Dermis microvascular lymphatic vessel endothelial cell (primary cell): ENCODE measurements around the gene COX19. TPM values are rescaled to one million over a fixed set of nuclear protein-coding genes. Genes with fewer than 3 reads are reported as not detected.
"Not testable (repeated sequence)": the region's sequence is repeated elsewhere in the genome, so short reads cannot be mapped to it uniquely, and the experiment has no call there.

Experiments
- DNase-seq, 2 donors: peaks; one replicate each; pipeline versions ENCODE4 v3.0.0 to v3.0.0-alpha.2; 2010; ENCODE audit warnings: low read depth in 2 of 2
- total RNA-seq: library from RNA; depleted of rRNA; stranded (reverse); fragments of >200 nt; gene quantifications from 2 replicates; pipeline ENCODE4 v1.2.1, GENCODE V29; 2014

COX19 gene
- total RNA-seq, 1 donor from 2014 or later, result 4.2 TPM

DNA sequence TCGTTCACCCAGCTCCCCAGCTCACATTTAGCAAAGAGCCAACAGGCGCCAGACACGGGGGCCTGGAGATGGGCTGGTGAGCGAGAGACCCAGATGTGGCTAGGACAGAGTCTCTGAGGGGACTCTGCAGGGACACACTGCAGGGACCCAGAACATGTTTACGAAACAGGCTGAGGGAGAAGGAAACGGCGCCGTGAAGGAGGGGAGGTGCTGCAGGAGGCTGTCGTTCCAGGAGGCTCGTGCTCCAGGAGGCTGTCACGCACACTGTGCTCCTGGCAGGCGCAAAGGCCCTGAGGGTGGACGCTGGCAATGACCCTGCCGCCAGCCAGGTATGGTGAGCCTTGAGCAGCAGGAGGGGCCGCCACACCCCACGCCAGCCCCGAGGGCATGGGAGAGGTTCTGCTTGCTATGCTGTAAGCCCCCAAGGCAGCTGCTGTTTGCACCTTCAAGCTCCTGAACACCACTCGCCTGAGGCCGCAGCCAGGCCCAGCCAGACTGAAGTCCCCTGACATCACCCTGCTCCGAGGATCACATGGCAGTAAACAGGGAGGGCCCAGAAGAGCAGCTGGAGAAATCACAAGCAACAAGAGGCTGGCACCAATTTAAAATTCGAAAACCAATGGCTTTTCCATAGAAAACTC, 48.2 kb downstream of the COX19 start:
- no peak for DNase-seq

DNA sequence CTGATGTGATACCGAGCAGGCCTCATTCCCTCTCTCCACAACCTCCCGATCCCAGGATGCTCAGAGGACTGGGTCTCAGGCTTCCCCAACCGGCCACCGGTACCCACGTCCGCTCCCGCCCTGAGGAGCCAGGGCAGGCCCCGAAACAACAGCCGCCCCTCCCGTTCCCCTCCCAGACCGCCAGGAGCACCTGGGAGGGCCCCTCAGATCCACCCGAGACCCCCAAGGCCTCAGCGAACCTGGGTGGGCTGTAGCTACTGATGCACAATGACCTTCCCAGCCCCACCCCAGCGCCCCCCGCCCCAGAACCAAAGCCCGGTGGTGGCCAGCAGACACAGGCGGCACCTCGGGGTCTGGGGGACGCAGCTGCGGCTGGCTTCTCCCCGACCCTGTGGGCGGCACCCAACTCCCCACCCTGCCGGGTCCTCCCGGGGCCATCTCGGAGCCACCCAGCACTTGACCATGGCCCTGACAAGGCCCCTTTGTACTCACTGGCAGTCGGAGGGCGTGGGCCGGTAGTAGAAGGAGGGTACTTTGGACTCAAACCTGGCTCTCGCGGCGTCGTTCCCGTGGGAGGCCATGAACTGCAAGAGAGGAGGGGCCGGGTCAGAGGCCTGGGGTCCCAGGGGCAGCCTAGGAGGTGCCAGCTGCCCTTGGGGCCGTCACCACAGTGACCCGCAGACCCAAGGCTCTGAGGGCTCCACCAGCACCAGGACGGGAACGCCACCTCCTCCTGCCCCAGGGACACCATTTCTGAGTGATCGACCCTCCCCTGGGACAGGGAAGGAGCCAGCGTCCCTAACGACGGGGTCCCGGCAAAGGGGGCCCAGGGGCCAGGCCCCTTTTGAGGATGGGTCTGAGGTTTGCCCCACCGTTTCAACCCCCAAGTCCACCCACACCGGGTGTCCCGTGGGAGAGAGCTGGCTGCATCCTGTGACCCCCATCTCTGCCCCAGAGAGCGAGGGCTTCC, 49.0 kb downstream of the COX19 start:
- DNase-seq, result no peak

DNA sequence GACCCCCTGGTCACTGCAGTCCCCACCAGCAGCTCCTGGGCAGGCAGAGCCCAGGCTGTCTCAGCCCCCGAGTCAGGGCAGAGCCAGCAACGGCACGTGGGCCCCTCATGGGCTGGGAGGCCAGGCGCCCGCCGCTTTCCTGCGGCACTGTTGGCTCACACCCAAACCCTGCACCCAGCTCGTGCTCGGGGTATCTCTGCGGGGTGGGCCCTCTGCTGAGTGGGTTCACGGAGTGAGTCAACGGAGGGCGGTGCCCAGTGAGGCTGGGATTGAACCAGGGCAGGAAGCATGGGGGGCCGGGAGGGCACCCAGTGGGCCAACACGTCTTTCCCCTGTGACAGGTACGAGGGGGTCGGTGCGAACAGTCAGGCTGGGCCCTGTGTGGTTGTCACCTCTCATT, 49.7 kb downstream of the COX19 start:
- DNase-seq, result no peak

DNA sequence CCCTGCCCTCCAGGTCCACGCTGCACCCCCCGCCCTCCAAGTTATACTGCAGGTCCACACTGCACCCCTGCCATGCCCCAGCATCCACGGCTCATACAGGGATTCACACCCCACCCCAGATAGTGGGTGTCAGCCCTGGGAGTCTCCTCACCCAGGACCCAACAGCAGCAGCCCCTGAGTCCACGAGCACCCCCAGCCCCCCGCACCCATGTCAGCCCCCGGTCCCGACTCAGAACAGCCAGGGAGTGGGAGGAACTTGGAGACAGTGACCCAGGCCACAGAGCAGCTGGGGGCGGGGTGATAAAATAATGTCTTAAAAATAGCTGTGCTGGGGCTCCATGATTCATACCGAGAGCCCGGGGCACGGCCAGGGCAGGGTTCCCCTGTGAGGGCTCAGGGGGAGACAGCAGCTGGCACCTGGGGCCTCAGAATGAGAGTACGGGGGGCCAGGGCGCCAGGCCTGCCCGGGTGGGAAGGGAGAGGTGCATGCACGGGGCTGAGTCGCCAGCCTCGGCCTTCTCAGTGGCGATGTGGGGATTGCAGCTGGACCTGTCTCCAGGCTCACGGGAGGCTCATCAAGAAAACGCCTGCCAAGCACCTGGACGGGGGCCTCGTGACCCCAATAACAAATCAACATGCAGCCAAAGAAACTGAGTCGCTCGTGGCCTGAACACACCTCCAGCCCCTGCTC, 50.7 kb downstream of the COX19 start:
- DNase-seq, result no peak

DNA sequence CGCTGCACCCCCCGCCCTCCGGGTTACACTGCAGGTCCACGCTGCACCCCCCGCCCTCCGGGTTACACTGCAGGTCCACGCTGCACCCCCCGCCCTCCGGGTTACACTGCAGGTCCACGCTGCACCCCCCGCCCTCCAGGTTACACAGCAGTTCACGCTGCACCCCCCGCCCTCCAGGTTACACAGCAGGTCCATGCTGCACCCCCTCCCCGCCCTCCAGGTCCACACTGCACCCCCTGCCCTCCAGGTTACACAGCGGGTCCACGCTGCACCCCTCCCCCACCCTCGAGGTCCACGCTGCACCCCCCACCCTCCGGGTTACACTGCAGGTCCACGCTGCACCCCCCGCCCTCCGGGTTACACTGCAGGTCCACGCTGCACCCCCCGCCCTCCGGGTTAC, 51.3 kb downstream of the COX19 start:
- DNase-seq, result not testable (repeated sequence)

DNA sequence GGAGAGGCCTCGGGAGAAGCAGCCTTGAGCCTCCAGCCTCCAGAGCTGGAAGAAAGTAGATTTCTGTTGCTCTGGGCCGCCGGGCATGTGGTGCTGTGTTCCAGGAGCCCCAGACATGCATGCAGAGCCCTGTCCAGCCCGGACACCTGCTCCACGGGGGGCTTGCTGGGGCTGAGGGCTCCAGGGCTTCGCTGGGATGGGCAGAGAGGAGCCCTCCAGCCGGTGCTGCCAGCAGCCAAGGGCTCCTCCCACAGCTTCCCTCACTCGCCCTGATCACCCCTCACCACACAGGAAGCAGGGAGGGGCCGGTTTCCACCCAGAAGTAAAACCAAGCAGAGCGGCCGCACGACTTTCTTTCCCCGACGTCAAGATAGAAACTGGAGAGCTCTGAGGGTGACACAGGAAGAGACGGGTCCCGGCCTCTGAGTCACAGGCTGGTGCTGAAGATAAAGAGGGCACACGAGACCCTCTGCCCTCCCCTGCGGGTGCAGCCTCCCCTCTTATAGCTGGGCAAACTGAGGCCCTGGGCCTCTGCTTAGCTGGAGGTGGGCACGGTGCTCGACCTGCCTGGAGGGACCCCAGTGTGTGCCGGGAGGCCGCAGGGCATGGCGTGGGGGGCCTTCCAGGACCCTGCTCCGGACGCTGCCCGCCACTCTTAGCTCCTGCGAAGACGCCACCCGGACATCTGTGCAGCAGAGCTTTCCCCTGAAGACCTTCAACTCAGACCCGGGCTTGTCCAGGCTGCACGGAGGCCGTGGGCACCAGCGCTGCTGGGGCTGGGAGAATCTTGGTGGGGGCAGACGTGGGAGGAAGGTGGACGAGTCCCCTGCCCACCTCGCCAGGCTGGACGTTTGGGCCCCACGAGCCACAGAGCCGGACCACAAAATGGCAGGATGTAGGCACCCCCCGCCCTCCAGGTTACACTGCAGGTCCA, 52.0 kb downstream of the COX19 start:
- no peak for DNase-seq

DNA sequence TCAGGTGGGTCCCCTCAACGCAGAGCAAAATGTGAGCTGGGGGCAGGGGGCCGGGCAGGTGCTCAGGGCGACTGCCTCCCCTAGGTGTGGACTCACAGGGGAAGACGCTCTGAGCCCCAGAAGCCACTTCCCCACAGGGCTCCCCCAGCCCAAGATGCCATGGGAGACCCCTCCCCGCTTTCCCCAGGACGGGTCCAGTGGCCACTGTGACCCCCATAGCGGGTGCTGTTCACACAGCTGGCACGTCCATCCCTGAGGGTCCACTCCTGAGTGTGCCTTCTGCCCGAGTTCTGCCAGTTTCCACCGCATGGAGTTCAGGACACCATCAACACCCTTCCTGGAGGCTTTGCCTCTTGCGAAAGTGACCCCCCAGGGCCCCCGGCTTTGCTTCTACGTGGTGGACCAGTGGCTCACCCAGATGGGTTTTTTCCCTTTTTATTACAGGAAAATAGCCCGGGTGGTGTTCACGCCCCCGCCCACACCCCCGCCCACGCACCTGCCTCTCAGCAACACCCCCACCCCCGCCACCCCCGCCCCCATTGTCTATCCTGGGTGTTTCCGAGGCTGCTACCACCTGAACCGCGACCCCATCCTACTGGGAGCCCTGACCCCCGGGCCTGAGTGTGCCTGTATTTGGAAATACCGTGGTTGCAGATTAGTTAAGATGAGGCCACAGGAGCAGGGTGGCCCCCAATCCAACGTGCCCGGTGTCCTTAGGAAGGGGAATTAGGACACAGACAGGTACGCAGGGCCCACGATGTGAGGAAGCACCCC, 52.8 kb downstream of the COX19 start:
- DNase-seq, result no peak

DNA sequence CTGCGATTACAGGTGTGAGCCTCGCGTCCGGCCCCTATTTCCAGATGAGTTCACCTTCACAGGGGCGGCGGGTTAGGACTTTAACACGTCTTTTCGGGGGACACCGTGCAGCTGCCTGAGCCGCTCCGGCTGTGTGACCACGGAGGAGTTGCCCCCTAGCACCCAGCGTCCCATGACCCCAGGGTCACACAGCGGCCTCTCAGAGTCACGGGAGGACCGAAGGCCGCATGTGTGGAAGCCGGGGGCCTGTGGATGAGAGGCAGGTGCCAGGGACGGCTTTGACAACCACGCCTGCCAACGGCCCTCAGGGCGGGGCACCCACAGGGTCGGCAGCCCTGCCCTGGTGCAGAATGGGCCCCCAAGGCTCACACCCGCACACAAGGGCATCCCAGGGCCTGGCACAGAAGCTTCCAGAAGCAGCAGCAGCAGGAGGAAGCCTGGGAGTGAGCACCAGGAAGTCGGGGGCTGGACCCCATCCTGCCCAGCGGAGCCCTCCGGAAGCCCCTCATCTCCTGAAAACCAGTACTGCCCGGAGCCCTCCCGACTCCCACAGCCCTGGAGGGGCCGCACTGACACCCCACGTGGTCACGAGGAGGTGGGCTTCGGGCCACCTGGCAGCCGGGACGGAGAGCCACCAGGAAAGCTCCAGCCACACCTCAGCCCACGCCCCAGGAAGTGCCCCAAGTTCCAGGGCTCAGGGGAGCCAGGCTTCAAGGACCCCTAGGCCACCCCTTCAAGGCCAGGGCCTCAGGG, 53.6 kb downstream of the COX19 start:
- peak in 1 of 2 donors; percentile 23 for DNase-seq

DNA sequence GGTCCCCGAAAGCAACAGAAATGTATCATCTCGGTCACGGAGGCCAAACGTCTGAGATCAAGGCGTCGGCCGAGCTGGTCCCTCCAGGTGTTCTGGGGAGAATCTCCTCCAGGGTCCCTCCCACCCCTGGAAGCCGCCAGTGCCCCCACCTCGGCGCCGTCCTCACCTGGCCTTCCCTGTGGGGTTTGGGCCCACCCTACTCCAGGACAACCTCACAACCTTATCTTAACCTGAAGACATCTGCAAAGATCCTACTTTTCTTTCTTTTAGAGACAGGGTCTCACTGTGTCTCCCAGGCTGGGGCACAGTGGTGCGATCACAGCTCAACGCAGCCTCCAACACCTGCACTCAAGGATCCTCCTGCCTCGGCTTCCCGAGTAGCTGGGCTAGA, 54.3 kb downstream of the COX19 start:
- DNase-seq, result no peak

DNA sequence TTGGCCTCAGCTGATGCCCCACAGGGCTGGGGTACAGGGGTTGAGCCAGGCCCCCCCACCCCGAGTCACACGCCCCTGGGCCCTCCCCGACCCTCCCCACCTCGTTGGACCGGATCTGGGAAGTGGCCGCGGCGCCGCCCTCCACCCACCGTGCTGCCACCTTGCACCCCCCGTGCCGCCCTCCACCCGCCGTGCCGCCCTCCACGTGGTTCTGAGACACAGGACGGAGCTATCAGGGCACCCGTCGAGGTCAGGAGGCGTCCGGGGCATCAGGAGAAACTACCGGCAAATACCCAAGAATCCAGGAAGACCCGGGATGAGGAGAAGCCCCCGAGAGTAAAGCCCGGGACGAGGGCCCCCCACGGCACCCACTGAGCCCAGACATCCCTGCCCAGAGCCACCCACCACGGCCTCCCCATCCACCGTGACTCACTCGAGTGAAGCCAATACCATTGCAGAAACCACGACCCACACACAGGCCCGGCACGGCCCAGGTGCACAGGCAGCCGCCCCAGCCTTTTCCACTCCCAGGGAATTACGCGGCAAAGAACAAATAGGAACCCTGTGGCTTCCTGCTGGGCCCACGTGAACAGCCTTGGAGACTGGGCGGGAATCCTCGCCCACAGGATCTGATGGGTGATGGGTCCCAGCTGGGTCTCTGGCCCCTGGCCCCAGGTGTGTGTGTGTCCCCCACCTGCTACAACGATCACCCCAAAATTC, 54.8 kb downstream of the COX19 start:
- DNase-seq, result no peak

DNA sequence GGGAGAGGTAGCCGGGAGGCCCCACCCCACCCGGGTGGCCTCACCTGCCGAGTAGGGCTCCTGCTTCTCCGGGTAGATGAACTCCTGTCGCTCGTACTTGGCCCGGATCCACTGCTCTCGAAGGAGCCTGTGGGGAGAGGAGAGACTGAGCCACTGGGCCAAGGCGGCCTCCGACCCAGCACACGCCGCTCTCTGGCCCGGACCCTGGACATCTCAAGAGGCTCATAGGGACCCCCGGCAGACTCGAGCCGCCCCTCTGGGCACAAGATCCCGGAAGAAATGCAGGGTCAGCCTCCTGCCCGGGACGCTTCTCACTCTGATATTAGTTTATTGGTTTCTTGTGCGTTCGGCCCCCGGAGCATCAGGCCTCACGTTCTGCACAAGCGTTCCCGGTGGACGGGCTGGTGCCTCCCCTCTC, 55.4 kb downstream of the COX19 start:
- DNase-seq, result no peak

DNA sequence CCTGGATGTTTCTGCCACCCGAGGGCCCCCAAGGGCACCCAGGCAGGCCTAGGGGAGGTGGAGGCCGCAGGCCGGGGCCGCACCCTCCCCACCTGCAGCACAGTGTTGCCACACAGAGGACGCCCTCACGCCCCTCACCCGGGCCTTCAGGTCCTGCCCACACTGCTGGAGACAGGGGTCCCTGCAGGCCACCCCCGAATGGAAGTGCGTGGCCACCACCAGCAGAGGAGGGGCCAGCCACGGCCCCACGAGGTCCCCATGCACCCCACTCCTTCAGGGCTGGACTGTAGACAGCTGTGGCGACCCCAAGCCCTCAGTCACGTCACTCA, 56.3 kb downstream of the COX19 start:
- no peak for DNase-seq

DNA sequence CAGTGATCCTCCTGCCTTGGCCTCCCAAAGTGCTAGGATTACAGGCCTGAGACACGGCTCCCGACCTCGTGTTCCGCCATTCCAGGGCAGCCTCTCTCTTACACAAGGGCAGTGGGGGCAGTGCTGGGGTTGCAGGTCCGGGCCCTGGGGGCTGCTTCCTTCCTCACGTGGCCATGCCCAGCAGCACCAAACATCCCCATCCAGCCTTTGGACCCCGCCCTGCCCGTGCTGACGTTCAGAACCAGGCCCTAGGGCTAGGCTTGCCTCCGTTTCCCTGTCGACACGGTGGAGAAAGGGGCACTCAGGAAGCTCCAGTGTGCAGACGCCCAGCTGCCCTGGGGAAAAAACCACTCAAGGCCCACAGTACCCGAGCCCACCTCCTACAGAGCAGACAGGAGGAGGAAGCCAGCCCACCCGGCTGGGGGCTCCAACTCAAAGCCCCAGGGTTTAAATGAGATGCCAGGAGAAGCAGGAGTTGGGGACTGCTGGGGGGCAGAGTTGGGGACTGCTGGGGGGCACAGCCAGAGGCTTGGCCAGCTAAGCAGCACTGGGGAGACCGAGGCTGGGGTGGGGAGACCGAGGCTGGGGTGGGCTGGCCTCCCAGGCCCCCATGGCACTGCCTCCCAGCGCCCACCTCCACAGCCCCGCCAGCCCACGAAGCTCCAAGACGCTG, 56.8 kb downstream of the COX19 start:
- no peak for DNase-seq

DNA sequence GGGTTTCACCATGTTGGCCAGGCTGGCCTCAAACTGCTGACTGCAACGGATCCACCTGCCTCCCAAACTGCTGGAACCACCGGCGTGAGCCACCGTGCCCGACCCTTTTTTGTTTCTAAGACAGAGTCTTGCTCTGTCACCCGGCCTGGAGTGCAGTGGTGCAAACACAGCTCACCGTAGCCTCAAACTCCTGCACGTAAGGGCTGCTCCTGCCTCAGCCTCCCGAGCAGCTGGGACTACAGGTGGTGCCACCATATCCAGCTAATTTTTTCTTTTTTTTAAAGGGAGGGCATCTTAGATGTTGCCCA, 57.3 kb downstream of the COX19 start:
- no peak for DNase-seq

DNA sequence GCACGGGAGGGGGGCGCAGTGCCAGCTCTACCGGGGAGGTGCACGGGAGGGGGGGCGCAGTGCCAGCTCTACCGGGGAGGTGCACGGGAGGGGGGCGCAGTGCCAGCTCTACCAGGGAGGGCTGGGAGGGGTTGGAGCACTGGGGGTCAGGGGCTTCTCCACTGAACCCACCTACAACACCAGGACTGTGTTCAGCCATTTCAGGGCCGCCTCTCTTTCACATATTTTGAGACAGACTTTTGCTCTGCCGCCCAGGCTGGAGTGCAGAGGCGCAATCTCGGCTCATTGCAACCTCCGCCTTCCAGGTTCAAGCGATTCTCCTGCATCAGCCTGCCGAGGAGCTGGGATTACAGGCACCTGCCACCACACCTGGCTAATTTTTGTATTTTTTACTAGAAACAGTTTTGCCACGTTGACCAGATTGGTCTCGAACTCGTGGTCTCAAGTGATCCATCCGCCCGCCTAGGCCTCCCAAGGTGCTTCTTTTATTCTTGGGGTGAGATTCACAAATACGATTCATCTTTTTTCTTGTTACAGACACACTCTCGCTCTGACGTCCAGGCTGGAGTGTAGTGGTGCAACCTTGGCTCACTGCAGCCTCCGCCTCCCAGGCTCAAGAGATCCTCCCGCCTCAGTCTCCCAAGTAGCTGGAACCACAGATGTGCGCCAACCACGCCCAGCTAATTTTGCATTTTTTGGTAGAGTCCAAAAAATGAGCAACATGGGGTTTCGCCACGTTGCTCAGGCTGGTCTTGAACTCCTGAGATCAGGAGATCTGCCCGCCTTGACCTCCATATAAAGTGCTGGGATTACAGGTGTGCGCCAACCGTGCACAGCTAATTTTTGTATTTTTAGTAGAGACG, 57.9 kb downstream of the COX19 start:
- DNase-seq, result no peak

DNA sequence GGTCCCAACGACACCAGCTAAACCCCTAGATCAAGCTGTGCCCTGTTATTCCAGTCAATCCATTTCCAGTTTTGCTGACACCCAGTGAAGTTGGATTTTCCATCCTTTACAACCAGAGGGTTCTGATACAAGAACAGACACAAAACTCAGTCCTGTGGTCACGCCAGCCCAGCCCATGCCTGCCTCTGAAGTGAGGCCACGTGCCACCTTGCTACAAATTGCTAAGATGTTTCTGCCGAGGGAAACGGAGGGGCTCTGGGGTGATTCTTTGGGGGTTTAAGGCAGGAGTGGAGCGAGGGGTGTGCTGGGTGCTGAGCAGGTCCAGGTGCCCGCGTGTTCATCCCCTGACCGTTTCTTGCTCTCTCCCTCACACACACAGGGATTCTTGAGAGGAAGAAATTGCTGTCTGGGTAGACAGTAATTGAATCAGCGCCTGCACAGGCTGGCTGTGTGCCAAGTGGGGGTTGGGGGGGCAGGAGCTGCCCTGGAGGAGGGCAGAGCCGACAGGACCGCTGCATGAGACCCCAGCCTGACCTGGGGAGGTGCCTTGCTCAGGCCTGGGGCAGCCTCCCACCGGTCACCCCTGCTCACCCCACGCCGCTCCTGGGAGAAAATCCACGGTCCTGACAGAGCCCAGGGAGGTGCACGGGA, 58.9 kb downstream of the COX19 start:
- DNase-seq, result no peak
